ENCODE measurements around the gene SLC24A4.
A peak's percentile ranks its signal among the peaks of the same experiment; 100 is the strongest.

GRCh38 chr14:92492258-92492657 lies 169.3 kb downstream of the SLC24A4 start:
- TF ChIP-seq CTCF (IDR thresholded peaks at IDR 0.05): peak in 1 of 4 experiments; percentile 15
- TF ChIP-seq EP300 (IDR thresholded peaks at IDR 0.05): no peak
